PFSK-1 (cell line): ENCODE measurements around the gene ERICH6B.

ENCODE experiments used
- FOXP2 ChIP-seq: optimal IDR thresholded peaks from 2 replicates; pipeline ENCODE3; 2011; ENCODE audit warnings: borderline replicate concordance, control low read depth, inconsistent platforms; ENCODE audit not compliant: insufficient read depth; ENCODE audit errors: extremely low read length, extremely low read depth
- POLR2AphosphoS5 ChIP-seq: IDR thresholded peaks from 2 replicates; pipeline ENCODE4 v1.6.1; 2012; ENCODE audit warnings: low read depth, mild to moderate bottlenecking, control low read depth, low read length, moderate library complexity
- REST ChIP-seq, 2 experiments: IDR thresholded peaks; 2 replicates each; pipeline versions ENCODE4 v1.6.1 to v1.8.0; 2011 to 2012; ENCODE audit warnings: low read depth in 2 of 2, low read length in 2 of 2, control low read depth in 1 of 2, inconsistent platforms in 1 of 2, mild to moderate bottlenecking in 1 of 2, moderate library complexity in 1 of 2; ENCODE audit not compliant: insufficient read depth in 1 of 2
- SIN3A ChIP-seq: IDR thresholded peaks from 2 replicates; pipeline ENCODE4 v1.6.1; 2012; ENCODE audit warnings: mild to moderate bottlenecking, low read length, moderate library complexity, borderline replicate concordance; ENCODE audit not compliant: insufficient read depth
- TAF1 ChIP-seq: IDR thresholded peaks from 2 replicates; pipeline ENCODE4 v1.6.1; 2012; ENCODE audit warnings: low read length, control low read depth, borderline replicate concordance; ENCODE audit not compliant: insufficient read depth

The ERICH6B gene

GRCh38 chr13:45496942-45497341 lies 118.6 kb downstream of the ERICH6B start:
- no peak for TF ChIP-seq TAF1
- TF ChIP-seq REST (IDR thresholded peaks at IDR 0.05; ENCODE audit: insufficient read depth in 1 of 2, low read depth in 2 of 2, low read length in 2 of 2), result no peak
- TF ChIP-seq SIN3A, result no peak
- TF ChIP-seq POLR2AphosphoS5, result no peak
- no peak for TF ChIP-seq FOXP2

GRCh38 chr13:45492538-45492937 lies 123.0 kb downstream of the ERICH6B start:
- no peak for TF ChIP-seq SIN3A
- no peak for TF ChIP-seq REST (IDR thresholded peaks at IDR 0.05; ENCODE audit: insufficient read depth in 1 of 2, low read depth in 2 of 2, low read length in 2 of 2)
